Liver (tissue), 9 donors: ENCODE data around the gene YOD1. TPM values are rescaled to one million over a fixed set of nuclear protein-coding genes. Genes with fewer than 3 reads are reported as not detected.
A peak's percentile ranks its signal among the peaks of the same experiment; 100 is the strongest.

Experiments
- DNase-seq: peaks from one replicate; pipeline ENCODE4 v3.0.0-alpha.2; 2017; ENCODE audit warnings: low spot score
- H3K27ac ChIP-seq, 2 donors: one replicate each; pipeline ENCODE4 v1.7.0; 2013; ENCODE audit warnings: inconsistent platforms in 2 of 2, low read length in 2 of 2, control low read depth in 1 of 2, low read depth in 1 of 2, mild to moderate bottlenecking in 1 of 2
- H3K27me3 ChIP-seq, 4 donors: one replicate each; pipeline versions ENCODE4 v1.6.1 to v1.7.0; 2013; ENCODE audit warnings: low read length in 3 of 4, inconsistent platforms in 1 of 4, mild to moderate bottlenecking in 1 of 4, moderate library complexity in 1 of 4; ENCODE audit not compliant: control insufficient read depth in 4 of 4, insufficient read depth in 4 of 4
- H3K36me3 ChIP-seq, 4 donors: one replicate each; pipeline versions ENCODE4 v1.6.1 to v1.7.0; 2013; ENCODE audit warnings: low read length in 3 of 4, mild to moderate bottlenecking in 3 of 4, low read depth in 1 of 4, moderate library complexity in 1 of 4; ENCODE audit not compliant: control insufficient read depth in 4 of 4, insufficient read depth in 3 of 4
- H3K4me1 ChIP-seq, 4 donors: one replicate each; pipeline versions ENCODE4 v1.6.1 to v1.7.0; 2013; ENCODE audit warnings: low read length in 3 of 4, mild to moderate bottlenecking in 3 of 4, moderate library complexity in 1 of 4; ENCODE audit not compliant: control insufficient read depth in 4 of 4, insufficient read depth in 4 of 4
- H3K4me3 ChIP-seq, 3 donors: one replicate each; pipeline versions ENCODE4 v1.6.1 to v1.7.0; 2013; ENCODE audit warnings: low read length in 3 of 3, control low read depth in 1 of 3, low read depth in 1 of 3, mild to moderate bottlenecking in 1 of 3
- H3K9ac ChIP-seq, 2 donors: one replicate each; pipeline ENCODE4 v1.7.0; 2013; ENCODE audit warnings: low read length in 2 of 2, mild to moderate bottlenecking in 2 of 2, moderate library complexity in 2 of 2, control low read depth in 1 of 2, low read depth in 1 of 2
- H3K9me3 ChIP-seq, 4 donors: one replicate each; pipeline versions ENCODE4 v1.6.1 to v1.7.0; 2013; ENCODE audit warnings: low read length in 3 of 4; ENCODE audit not compliant: control insufficient read depth in 4 of 4
- ATF3 ChIP-seq: IDR thresholded peaks from 2 replicates; pipeline ENCODE4 v1.6.1; 2016; ENCODE audit warnings: antibody characterized with exemption
- CTCF ChIP-seq: fragments of 150-350 bp; IDR thresholded peaks from 2 replicates; pipeline ENCODE4 v1.5.1; 2017; ENCODE audit warnings: improper control_type of control experiment, low read depth, low read length; ENCODE audit not compliant: missing input control
- EGR1 ChIP-seq, 2 donors: IDR thresholded peaks; 2 replicates each; pipeline ENCODE4 v1.6.1; 2016 to 2018; ENCODE audit warnings: antibody characterized with exemption in 2 of 2, low read depth in 2 of 2
- FOXA1 ChIP-seq: IDR thresholded peaks from 2 replicates; pipeline ENCODE4 v1.6.1; 2016; ENCODE audit warnings: antibody characterized with exemption
- FOXA2 ChIP-seq: IDR thresholded peaks from 2 replicates; pipeline ENCODE4 v1.6.1; 2016; ENCODE audit warnings: antibody characterized with exemption
- GABPA ChIP-seq, 2 donors: IDR thresholded peaks in 1 of 2; conservative IDR thresholded peaks in 1 of 2; 2 replicates each; pipeline ENCODE4 v1.6.1; 2016; ENCODE audit warnings: antibody characterized with exemption in 2 of 2, mild to moderate bottlenecking in 1 of 2, moderate library complexity in 1 of 2
- HNF4A ChIP-seq, 2 donors: conservative IDR thresholded peaks; 2 replicates each; pipeline ENCODE4 v1.6.1; 2016; ENCODE audit warnings: antibody characterized with exemption in 2 of 2, mild to moderate bottlenecking in 2 of 2
- HNF4G ChIP-seq: IDR thresholded peaks from 2 replicates; pipeline ENCODE4 v1.6.1; 2016; ENCODE audit warnings: antibody characterized with exemption
- JUND ChIP-seq, 2 donors: IDR thresholded peaks; 2 replicates each; pipeline ENCODE4 v1.6.1; 2016; ENCODE audit warnings: antibody characterized with exemption in 2 of 2
- MAX ChIP-seq: IDR thresholded peaks from 2 replicates; pipeline ENCODE4 v1.6.1; 2016; ENCODE audit warnings: antibody characterized with exemption
- NR2F2 ChIP-seq: IDR thresholded peaks from 2 replicates; pipeline ENCODE4 v1.6.1; 2016; ENCODE audit warnings: antibody characterized with exemption
- RAD21 ChIP-seq, 2 donors: IDR thresholded peaks; 2 replicates each; pipeline ENCODE4 v1.6.1; 2016; ENCODE audit warnings: antibody characterized with exemption in 2 of 2, mild to moderate bottlenecking in 2 of 2
- REST ChIP-seq: IDR thresholded peaks from 2 replicates; pipeline ENCODE4 v1.6.1; 2016; ENCODE audit warnings: antibody characterized with exemption, mild to moderate bottlenecking
- RXRA ChIP-seq, 2 donors: IDR thresholded peaks; 2 replicates each; pipeline ENCODE4 v1.6.1; 2017 to 2018; ENCODE audit warnings: antibody characterized with exemption in 2 of 2, mild to moderate bottlenecking in 1 of 2
- SP1 ChIP-seq: IDR thresholded peaks from 2 replicates; pipeline ENCODE4 v1.6.1; 2018; ENCODE audit warnings: antibody characterized with exemption, mild to moderate bottlenecking
- TAF1 ChIP-seq: conservative IDR thresholded peaks from 2 replicates; pipeline ENCODE4 v1.6.1; 2016; ENCODE audit warnings: antibody characterized with exemption, mild to moderate bottlenecking
- YY1 ChIP-seq: IDR thresholded peaks from 2 replicates; pipeline ENCODE4 v1.6.1; 2016; ENCODE audit warnings: antibody characterized with exemption, mild to moderate bottlenecking
- ZBTB33 ChIP-seq: IDR thresholded peaks from 2 replicates; pipeline ENCODE4 v1.6.1; 2016; ENCODE audit warnings: antibody characterized with exemption
- WGBS: extraction: QIAGEN DNeasy Blood & Tissue Kit; methylation state at CpG from one replicate; pipeline ENCODE4 v1.1.7; 2013; 5-methylcytosine and 5-hydroxymethylcytosine counted together
- polyA plus RNA-seq, 2 donors: library from polyadenylated mRNA; stranded (reverse) in 1 of 2; unstranded in 1 of 2; fragments of 200-250 nt in 1 of 2; fragments of >200 nt in 1 of 2; fragmentation: Nextera tagmentation in 1 of 2; extraction: Ambion mirVana in 1 of 2; gene quantifications; one replicate each; pipeline versions ENCODE4 v1.2.1 to v1.2.3, GENCODE V29; 2013 to 2015
- total RNA-seq, 2 donors: library from RNA; depleted of rRNA; stranded (reverse); fragments of >200 nt; gene quantifications; one replicate each; pipeline ENCODE4 v1.2.3, GENCODE V29; 2014
- donor health status: healthy.
- donor health status: healthy.
- donor health status: healthy.
- donor health status: healthy.
- donor health status: healthy.

YOD1 gene
- total and polyA plus RNA-seq, 4 donors, result 1.3 to 79.4 (median 4.7) TPM

GRCh38 chr1:207078578-207079132 lies 27.6 kb upstream of the YOD1 start:
- no peak for TF ChIP-seq HNF4G
- TF ChIP-seq EGR1 (IDR thresholded peaks at IDR 0.05; ENCODE audit: low read depth in 2 of 2), result no peak
- no peak for TF ChIP-seq CTCF
- TF ChIP-seq YY1, result no peak
- TF ChIP-seq ATF3, result no peak
- no peak for TF ChIP-seq RXRA (IDR thresholded peaks at IDR 0.05)
- no peak for TF ChIP-seq JUND (IDR thresholded peaks at IDR 0.05)
- no peak for TF ChIP-seq HNF4A (conservative IDR thresholded peaks at IDR 0.05)
- TF ChIP-seq REST, result no peak
- no peak overlapping the region for H3K9ac ChIP-seq
- H3K4me1 ChIP-seq, result peaks cover 2 to 11% (median 7%) of the 10 kb centered on the region in 4 donors
- no peaks in the 10 kb centered on the region for H3K36me3 ChIP-seq
- no peaks in the 10 kb centered on the region for H3K9me3 ChIP-seq
- no peak overlapping the region for H3K27ac ChIP-seq
- 89% methylated on average over 11 of the region's 11 CpGs for WGBS
- DNase-seq, result no peak
- H3K27me3 ChIP-seq, result no peaks in the 10 kb centered on the region
- H3K4me3 ChIP-seq, result no peak overlapping the region

GRCh38 chr1:207077470-207078377 lies 26.7 kb upstream of the YOD1 start:
- DNase-seq, result peak; percentile 78
- H3K9ac ChIP-seq, result no peak overlapping the region
- H3K27me3 ChIP-seq, result no peaks in the 10 kb centered on the region
- H3K9me3 ChIP-seq, result no peaks in the 10 kb centered on the region
- peaks cover 0 to 3% (median 0%) of the 10 kb centered on the region in 4 donors for H3K36me3 ChIP-seq
- peak overlapping the region; percentile 9 to 14 for H3K27ac ChIP-seq
- no peak overlapping the region for H3K4me3 ChIP-seq
- 30% methylated on average over 6 of the region's 6 CpGs for WGBS
- H3K4me1 ChIP-seq, result peaks cover 2 to 11% (median 7%) of the 10 kb centered on the region in 4 donors
- TF ChIP-seq JUND (IDR thresholded peaks at IDR 0.05) (peak in 1 of 2 donors; percentile 38), EGR1 (IDR thresholded peaks at IDR 0.05; ENCODE audit: low read depth in 2 of 2) (no peak), FOXA1 (no peak), RAD21 (IDR thresholded peaks at IDR 0.05) (peak; percentile 96 to 97), HNF4A (conservative IDR thresholded peaks at IDR 0.05) (peak; percentile 18 to 37), TAF1 (no peak), RXRA (IDR thresholded peaks at IDR 0.05) (peak; percentile 56 to 67), FOXA2 (peak; percentile 17), YY1 (peak; percentile 58), CTCF (peak; percentile 91), ZBTB33 (peak; percentile 22), NR2F2 (peak; percentile 17), ATF3 (no peak), SP1 (peak; percentile 18), MAX (peak; percentile 57), GABPA (IDR thresholded peaks at IDR 0.05 in 1 of 2, conservative IDR thresholded peaks at IDR 0.05 in 1 of 2) (peak in 1 of 2 donors; percentile 20), HNF4G (no peak)
